ENCODE data around the gene ANXA11.

The ANXA11 gene

GRCh38 chr10:80137031-80137862, 68.1 kb downstream of the ANXA11 start:
- no peak overlapping the region for H3K4me3 ChIP-seq (ENCODE audit: low read depth, low read length)
- no peak for TF ChIP-seq CTCF (IDR thresholded peaks at IDR 0.05; ENCODE audit: low read depth, low read length)

GRCh38 chr10:80136134-80136571, 69.2 kb downstream of the ANXA11 start:
- no peak for TF ChIP-seq CTCF (IDR thresholded peaks at IDR 0.05; ENCODE audit: low read depth, low read length)
- no peak overlapping the region for H3K4me3 ChIP-seq (ENCODE audit: low read depth, low read length)

GRCh38 chr10:80133687-80134086, 71.7 kb downstream of the ANXA11 start:
- peak overlapping the region; percentile 60 for H3K4me3 ChIP-seq (ENCODE audit: low read depth, low read length)

DNA sequence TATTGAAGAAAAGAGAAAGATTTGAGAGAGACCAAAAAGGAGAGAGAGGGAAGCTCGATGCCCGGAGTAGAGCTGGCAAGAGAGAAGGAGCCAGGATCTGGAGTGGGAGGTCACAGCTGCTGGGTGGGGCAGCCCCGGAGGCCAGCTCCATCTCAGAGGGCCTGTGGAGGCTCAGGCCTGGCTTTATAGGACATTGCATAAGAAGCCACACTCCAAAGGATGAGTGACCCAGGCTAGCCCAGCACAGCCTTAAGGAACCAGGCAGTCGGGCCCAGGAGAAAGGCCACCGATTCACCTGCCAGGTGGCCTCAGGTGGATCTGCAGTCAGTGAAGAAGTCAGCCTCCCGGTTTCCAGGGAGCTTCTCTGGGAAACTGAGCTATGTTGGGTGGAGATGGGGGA, 72.1 kb downstream of the ANXA11 start:
- H3K4me3 ChIP-seq (ENCODE audit: low read depth, low read length), result peak overlapping the region; percentile 60
- TF ChIP-seq CTCF (IDR thresholded peaks at IDR 0.05; ENCODE audit: low read depth, low read length), result no peak

GRCh38 chr10:80132299-80133139, 72.8 kb downstream of the ANXA11 start, which contains the start of gene PLAC9:
TSS of gene PLAC9 (plus strand) at chr10:80132730. CDS start at chr10:80132763, 33 bp downstream.
- no peak for TF ChIP-seq CTCF (IDR thresholded peaks at IDR 0.05; ENCODE audit: low read depth, low read length)
- peak within 1 kb of the TSS; percentile 60 for H3K4me3 ChIP-seq (ENCODE audit: low read depth, low read length)

- no peak for TF ChIP-seq CTCF (IDR thresholded peaks at IDR 0.05; ENCODE audit: low read depth, low read length)
- H3K4me3 ChIP-seq (ENCODE audit: low read depth, low read length), result no peak overlapping the region
Observed at GRCh38 chr10:80131499-80131901, 73.8 kb downstream of the ANXA11 start.

DNA sequence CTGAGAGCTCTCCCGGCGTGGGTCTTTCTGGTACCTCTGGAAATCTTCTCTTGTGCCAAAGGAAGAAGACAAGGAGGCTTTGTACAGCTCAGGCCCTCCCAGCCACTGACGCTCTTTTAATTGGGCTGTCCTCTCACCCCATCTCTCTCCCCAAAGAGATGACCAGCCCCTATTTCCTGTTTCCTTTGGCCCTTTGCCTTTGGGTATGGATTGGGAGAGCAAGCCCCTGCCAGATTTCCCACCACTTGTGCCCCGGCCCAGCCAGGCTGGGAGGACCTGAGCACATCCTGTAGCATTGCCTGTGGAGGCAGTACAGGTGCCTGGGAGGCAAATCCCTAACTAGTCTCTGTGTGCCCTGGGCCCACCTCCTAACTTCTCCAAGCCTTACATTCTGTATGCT, 78.5 kb downstream of the ANXA11 start:
- no peak overlapping the region for H3K4me3 ChIP-seq (ENCODE audit: low read depth, low read length)
- TF ChIP-seq CTCF (IDR thresholded peaks at IDR 0.05; ENCODE audit: low read depth, low read length), result no peak
